ENCODE results near the gene HRH4. TPM values are rescaled to one million over a fixed set of nuclear protein-coding genes. Genes with fewer than 3 reads are reported as not detected.

The HRH4 gene, protein sequence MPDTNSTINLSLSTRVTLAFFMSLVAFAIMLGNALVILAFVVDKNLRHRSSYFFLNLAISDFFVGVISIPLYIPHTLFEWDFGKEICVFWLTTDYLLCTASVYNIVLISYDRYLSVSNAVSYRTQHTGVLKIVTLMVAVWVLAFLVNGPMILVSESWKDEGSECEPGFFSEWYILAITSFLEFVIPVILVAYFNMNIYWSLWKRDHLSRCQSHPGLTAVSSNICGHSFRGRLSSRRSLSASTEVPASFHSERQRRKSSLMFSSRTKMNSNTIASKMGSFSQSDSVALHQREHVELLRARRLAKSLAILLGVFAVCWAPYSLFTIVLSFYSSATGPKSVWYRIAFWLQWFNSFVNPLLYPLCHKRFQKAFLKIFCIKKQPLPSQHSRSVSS
- not detected in 5 replicates for total RNA-seq (2022; extraction: Qiagen RNA extraction)

DNA sequence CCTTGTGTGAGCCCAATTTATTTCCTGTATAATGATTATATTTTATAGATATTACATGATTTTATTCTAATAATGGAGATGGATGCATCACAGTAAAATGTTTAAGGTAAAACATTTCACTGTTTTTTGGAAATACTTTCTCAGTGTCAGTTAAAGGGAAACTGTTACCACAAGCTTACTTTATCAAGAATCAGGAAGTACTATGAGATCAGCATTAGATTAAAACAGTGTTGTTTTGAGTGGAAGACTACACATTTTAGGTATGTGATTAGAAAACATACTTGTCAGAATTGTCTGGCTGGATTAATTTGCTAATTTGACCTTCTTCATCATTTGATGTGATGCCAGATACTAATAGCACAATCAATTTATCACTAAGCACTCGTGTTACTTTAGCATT, at the start of gene HRH4:
HRH4 (plus strand) TSS at position 250 of the 400 bp plus-strand sequence; CDS start at position 342, 92 bp downstream.

DNA sequence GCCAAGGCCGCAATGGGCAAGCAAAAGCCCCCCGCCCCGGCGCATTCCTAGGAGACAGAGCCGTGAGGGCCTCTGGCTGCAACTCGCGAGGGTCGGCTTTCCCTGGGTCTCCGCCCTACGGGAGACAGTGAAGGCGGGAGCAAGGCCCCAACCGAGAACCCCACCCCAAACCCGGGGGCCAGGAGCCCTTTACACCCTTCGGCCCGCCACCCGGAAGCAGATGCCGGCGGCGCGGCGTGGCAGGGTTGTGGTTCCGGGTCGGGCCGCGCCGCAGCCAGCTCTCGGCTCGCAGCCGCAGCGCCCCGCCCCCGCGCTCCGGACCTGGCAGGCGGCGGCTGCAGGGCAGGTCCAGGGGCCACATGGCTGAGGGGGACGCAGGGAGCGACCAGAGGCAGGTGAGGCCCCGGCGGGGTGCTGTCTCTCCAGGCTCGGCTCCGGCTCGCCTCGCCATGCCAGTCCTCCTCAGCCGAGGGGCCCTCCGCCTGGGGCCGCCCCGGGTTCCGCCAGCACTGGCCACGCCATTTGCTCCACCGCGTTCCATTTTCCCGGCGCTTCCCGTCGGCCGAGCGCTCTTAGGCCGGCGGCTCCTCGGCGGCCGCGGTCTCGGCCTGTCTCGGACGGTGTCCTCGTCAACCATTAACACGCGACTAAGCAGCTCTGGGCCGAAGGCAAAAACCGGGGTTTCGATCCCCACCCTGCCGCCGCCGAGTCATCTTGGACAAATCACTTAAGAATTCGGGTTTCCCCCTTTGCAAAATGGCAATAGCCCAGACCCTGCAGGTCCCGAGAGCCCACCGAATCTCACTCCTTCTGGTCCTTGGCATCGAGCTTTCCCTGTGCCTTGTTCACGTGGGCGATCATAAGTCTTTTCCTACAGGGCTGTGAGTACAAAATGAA, 33.8 kb upstream of the HRH4 start, which contains the start of gene IMPACT:
IMPACT (plus strand) TSS at position 273 of the 897 bp plus-strand sequence; CDS start at position 360, 87 bp downstream.

Other genes with a start within 250 kb of the HRH4 start
- 9.9 to 15.1 TPM (median 11.5 TPM) in 5 replicates for gene OSBPL1A, start 62.8 kb upstream of the HRH4 start, total RNA-seq (2022; extraction: Qiagen RNA extraction)
- gene IMPACT, start 34.0 kb upstream of the HRH4 start, total RNA-seq (2022; extraction: Qiagen RNA extraction), result 10.5 to 14.3 TPM (median 11.9 TPM) in 5 replicates